Hepatocyte (in vitro differentiated cells): ENCODE results near the gene SSU72. TPM values are rescaled to one million over a fixed set of nuclear protein-coding genes. Genes with fewer than 3 reads are reported as not detected.

Experiments used
- DNase-seq: peaks from one replicate; pipeline ENCODE4 v3.0.0-alpha.2; 2016; ENCODE audit warnings: low spot score
- H2AFZ ChIP-seq: fragments of 200-600 bp; sonication (generic); 2 replicates; pipeline ENCODE4 v1.6.0; 2016; ENCODE audit warnings: antibody characterized with exemption, mild to moderate bottlenecking
- H3K27ac ChIP-seq: fragments of 200-600 bp; sonication (generic); 2 replicates; pipeline ENCODE4 v1.5.1; 2016; ENCODE audit warnings: mild to moderate bottlenecking
- H3K27me3 ChIP-seq: fragments of 200-600 bp; sonication (generic); 2 replicates; pipeline ENCODE4 v1.6.1; 2016
- H3K36me3 ChIP-seq: fragments of 200-600 bp; sonication (generic); replicated peaks from 2 replicates; pipeline ENCODE4 v1.5.1; 2016; ENCODE audit warnings: low read depth; ENCODE audit not compliant: insufficient read depth
- H3K4me1 ChIP-seq: fragments of 200-600 bp; sonication (generic); 2 replicates; pipeline ENCODE4 v1.5.1; 2016; ENCODE audit warnings: mild to moderate bottlenecking, moderate library complexity; ENCODE audit not compliant: insufficient read depth
- H3K4me2 ChIP-seq: fragments of 200-600 bp; sonication (generic); 2 replicates; pipeline ENCODE4 v1.6.0; 2016
- H3K4me3 ChIP-seq: fragments of 200-600 bp; sonication (generic); 2 replicates; pipeline ENCODE4 v1.5.1; 2016; ENCODE audit warnings: mild to moderate bottlenecking
- H3K79me2 ChIP-seq: fragments of 200-600 bp; sonication (generic); 2 replicates; pipeline ENCODE4 v1.6.0; 2017; ENCODE audit warnings: mild to moderate bottlenecking
- H3K9me2 ChIP-seq: fragments of 200-600 bp; sonication (generic); replicated peaks from 2 replicates; pipeline ENCODE4 v1.6.0; 2017; ENCODE audit warnings: mild to moderate bottlenecking; ENCODE audit not compliant: insufficient read depth
- H3K9me3 ChIP-seq: fragments of 200-600 bp; sonication (generic); 2 replicates; pipeline ENCODE4 v1.5.1; 2016; ENCODE audit warnings: low read depth, mild to moderate bottlenecking
- H4K20me1 ChIP-seq: fragments of 200-600 bp; sonication (generic); 2 replicates; pipeline ENCODE4 v1.6.0; 2016; ENCODE audit warnings: mild to moderate bottlenecking; ENCODE audit not compliant: insufficient read depth, poor library complexity, severe bottlenecking
- EZH2 ChIP-seq: fragments of 200-600 bp; sonication (generic); IDR thresholded peaks from 2 replicates; pipeline ENCODE4 v1.6.1; 2016; ENCODE audit warnings: antibody characterized with exemption, mild to moderate bottlenecking, borderline replicate concordance
- EZH2phosphoT487 ChIP-seq: fragments of 200-600 bp; sonication (generic); IDR thresholded peaks from one replicate; pipeline ENCODE4 v1.6.1; 2018; ENCODE audit warnings: antibody characterized with exemption, mild to moderate bottlenecking, low read depth, moderate library complexity; ENCODE audit not compliant: unreplicated experiment, severe bottlenecking
- WGBS: methylation state at CpG from one replicate; pipeline ENCODE4 v1.1.6; 2016; ENCODE audit warnings: low lambda C conversion rate; ENCODE audit errors: missing lambda C conversion rate; 5-methylcytosine and 5-hydroxymethylcytosine counted together
- polyA plus RNA-seq: library from polyadenylated mRNA; unstranded; fragments of >200 nt; fragmentation: Nextera tagmentation; extraction: Ambion mirVana; gene quantifications from 2 replicates; pipeline ENCODE4 v1.2.1, GENCODE V29; 2016
- total RNA-seq: library from RNA; depleted of rRNA; stranded (reverse); fragments of >200 nt; gene quantifications from 2 replicates; pipeline ENCODE4 v1.2.3, GENCODE V29; 2014
- TF ChIP-seq, protein P1 (sequence below): fragments of 200-600 bp; sonication (generic); IDR thresholded peaks from 2 replicates; pipeline ENCODE4 v1.5.1; 2016; ENCODE audit warnings: antibody characterized with exemption, mild to moderate bottlenecking; ENCODE audit not compliant: poor library complexity

The SSU72 gene
- total and polyA plus RNA-seq, 2 experiments from 2014 or later = 75.7 to 203 TPM

DNA sequence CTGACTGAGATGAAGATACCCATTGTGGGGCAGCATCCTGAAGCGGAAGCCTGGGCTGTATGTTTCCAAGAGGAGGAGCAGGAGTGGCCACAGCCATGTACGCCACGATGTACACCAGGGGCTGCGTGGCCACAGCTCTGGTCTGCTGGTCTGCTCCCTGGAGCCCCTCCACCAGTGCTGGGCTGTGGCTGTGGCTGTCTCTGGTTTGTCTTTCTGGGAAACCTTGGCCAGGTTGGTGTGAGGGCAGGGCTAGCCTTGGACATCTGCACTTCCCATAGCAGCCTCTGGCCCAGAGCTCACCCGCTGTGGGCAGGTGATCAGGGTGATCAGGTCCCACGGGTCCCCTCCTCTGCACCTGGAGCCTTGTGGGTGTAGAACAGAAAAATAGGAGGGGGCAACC, 43.3 kb upstream of the SSU72 start:
- Histone ChIP-seq H3K9me2 (no peaks in the 10 kb centered on the region), H3K9me3 (no peaks in the 10 kb centered on the region), H3K4me1 (peaks cover 19% of the 10 kb centered on the region), H3K27ac (no peak overlapping the region), H4K20me1 (peaks cover 14% of the 10 kb centered on the region), H3K36me3 (no peaks in the 10 kb centered on the region), H3K79me2 (peaks cover 50% of the 10 kb centered on the region), H3K27me3 (no peaks in the 10 kb centered on the region), H2AFZ (no peak overlapping the region), H3K4me3 (no peak overlapping the region), H3K4me2 (no peak overlapping the region)
- no peak for DNase-seq
- no peak for TF ChIP-seq EZH2
- TF ChIP-seq EZH2phosphoT487 = no peak
- TF ChIP-seq, protein P1, sequence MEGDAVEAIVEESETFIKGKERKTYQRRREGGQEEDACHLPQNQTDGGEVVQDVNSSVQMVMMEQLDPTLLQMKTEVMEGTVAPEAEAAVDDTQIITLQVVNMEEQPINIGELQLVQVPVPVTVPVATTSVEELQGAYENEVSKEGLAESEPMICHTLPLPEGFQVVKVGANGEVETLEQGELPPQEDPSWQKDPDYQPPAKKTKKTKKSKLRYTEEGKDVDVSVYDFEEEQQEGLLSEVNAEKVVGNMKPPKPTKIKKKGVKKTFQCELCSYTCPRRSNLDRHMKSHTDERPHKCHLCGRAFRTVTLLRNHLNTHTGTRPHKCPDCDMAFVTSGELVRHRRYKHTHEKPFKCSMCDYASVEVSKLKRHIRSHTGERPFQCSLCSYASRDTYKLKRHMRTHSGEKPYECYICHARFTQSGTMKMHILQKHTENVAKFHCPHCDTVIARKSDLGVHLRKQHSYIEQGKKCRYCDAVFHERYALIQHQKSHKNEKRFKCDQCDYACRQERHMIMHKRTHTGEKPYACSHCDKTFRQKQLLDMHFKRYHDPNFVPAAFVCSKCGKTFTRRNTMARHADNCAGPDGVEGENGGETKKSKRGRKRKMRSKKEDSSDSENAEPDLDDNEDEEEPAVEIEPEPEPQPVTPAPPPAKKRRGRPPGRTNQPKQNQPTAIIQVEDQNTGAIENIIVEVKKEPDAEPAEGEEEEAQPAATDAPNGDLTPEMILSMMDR = no peak
- WGBS = 98% methylated on average over 6 of the region's 6 CpGs

GRCh38 chr1:1617516-1617915, 42.9 kb upstream of the SSU72 start:
- TF ChIP-seq EZH2phosphoT487 (no peak), EZH2 (no peak)
- TF ChIP-seq, protein P1 = no peak
- WGBS = 98% methylated on average over 11 of the region's 11 CpGs

DNA sequence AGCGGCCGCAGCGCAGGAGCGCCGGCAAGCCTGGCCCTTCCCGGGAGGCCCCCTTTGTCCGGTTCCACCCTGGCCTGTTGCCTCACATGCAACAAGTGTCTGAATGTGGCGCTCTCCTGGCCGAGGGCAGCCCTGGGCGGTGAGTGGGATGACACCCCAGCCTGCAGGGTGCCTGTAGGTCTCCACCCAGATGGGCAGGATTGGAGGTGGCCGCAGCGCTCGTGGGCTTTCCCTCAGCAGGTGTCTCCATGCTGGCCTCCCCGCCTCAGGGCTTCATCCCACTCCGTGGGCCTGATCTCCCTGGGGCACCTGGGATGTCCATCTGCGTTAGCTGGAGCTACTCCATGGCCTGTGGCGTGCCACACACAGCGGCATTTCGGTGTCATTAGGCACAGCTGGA, 42.2 kb upstream of the SSU72 start:
- Histone ChIP-seq H3K36me3 (no peaks in the 10 kb centered on the region), H4K20me1 (peaks cover 14% of the 10 kb centered on the region), H3K4me1 (peaks cover 19% of the 10 kb centered on the region), H3K4me3 (peak overlapping the region; percentile 97), H3K4me2 (peak overlapping the region; percentile 94), H3K9me3 (no peaks in the 10 kb centered on the region), H3K27ac (no peak overlapping the region), H3K79me2 (peaks cover 60% of the 10 kb centered on the region), H3K9me2 (no peaks in the 10 kb centered on the region), H2AFZ (no peak overlapping the region), H3K27me3 (no peaks in the 10 kb centered on the region)
- 88% methylated on average over 19 of the region's 19 CpGs for WGBS
- DNase-seq = no peak
- TF ChIP-seq EZH2 = no peak

More at GRCh38 chr1:1617516-1617915, 42.9 kb upstream of the SSU72 start:
- no peaks in the 10 kb centered on the region for H3K27me3 ChIP-seq
- H3K36me3 ChIP-seq = no peaks in the 10 kb centered on the region
- H3K27ac ChIP-seq = no peak overlapping the region
- H3K9me3 ChIP-seq = no peaks in the 10 kb centered on the region
- peaks cover 19% of the 10 kb centered on the region for H3K4me1 ChIP-seq
- peaks cover 53% of the 10 kb centered on the region for H3K79me2 ChIP-seq
- no peak for DNase-seq
- no peak overlapping the region for H2AFZ ChIP-seq
- no peak overlapping the region for H3K4me3 ChIP-seq
- no peaks in the 10 kb centered on the region for H3K9me2 ChIP-seq
- no peak overlapping the region for H3K4me2 ChIP-seq
- peaks cover 14% of the 10 kb centered on the region for H4K20me1 ChIP-seq

GRCh38 chr1:1616045-1616790, 41.6 kb upstream of the SSU72 start:
- H3K9me2 ChIP-seq = no peaks in the 10 kb centered on the region
- H4K20me1 ChIP-seq = peaks cover 14% of the 10 kb centered on the region
- DNase-seq = peak; percentile 77
- peak overlapping the region; percentile 100 for H3K27ac ChIP-seq
- H3K27me3 ChIP-seq = no peaks in the 10 kb centered on the region
- 11% methylated on average over 34 of the region's 80 CpGs for WGBS
- no peaks in the 10 kb centered on the region for H3K9me3 ChIP-seq
- peaks cover 61% of the 10 kb centered on the region for H3K79me2 ChIP-seq
- TF ChIP-seq EZH2 = no peak
- no peak for TF ChIP-seq EZH2phosphoT487
- TF ChIP-seq, protein P1 = no peak
- no peaks in the 10 kb centered on the region for H3K36me3 ChIP-seq
- H3K4me3 ChIP-seq = peak overlapping the region; percentile 97
- H3K4me2 ChIP-seq = peak overlapping the region; percentile 94
- no peak overlapping the region for H2AFZ ChIP-seq
- H3K4me1 ChIP-seq = peaks cover 19% of the 10 kb centered on the region
